ENCODE results near the gene ASTN1.

Gene ASTN1

DNA sequence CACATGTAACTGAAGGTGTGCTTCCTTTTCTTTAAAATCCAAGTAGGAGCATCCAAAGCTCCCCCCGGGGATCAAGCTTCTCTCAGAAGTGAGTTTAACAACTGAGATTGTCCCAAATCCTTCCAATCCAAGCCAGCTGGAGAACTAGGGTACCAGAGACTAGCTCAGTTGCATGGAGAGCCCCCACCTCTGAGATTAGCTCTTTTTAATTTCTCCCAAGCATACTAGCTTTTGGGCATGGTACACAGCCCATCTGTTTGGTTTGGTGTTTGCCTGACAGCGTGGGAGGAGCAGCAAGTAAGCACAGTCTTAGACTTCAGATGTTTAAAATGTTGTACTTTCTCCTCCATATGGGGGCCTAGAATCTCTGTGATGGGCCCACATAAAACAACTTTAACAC, 142.8 kb downstream of the ASTN1 start:
- Histone ChIP-seq H3K27me3 (ENCODE audit: control insufficient read depth, insufficient read depth, low read length) (no peaks in the 10 kb centered on the region), H3K27ac (ENCODE audit: low read length) (no peak overlapping the region), H3K9me3 (ENCODE audit: control insufficient read depth, low read depth, low read length) (no peaks in the 10 kb centered on the region), H3K4me3 (ENCODE audit: low read length) (no peak overlapping the region), H3K9ac (ENCODE audit: low read length) (no peak overlapping the region), H3K4me1 (ENCODE audit: control insufficient read depth, low read depth, low read length) (no peaks in the 10 kb centered on the region), H3K36me3 (ENCODE audit: control insufficient read depth, low read depth, low read length) (no peaks in the 10 kb centered on the region)

DNA sequence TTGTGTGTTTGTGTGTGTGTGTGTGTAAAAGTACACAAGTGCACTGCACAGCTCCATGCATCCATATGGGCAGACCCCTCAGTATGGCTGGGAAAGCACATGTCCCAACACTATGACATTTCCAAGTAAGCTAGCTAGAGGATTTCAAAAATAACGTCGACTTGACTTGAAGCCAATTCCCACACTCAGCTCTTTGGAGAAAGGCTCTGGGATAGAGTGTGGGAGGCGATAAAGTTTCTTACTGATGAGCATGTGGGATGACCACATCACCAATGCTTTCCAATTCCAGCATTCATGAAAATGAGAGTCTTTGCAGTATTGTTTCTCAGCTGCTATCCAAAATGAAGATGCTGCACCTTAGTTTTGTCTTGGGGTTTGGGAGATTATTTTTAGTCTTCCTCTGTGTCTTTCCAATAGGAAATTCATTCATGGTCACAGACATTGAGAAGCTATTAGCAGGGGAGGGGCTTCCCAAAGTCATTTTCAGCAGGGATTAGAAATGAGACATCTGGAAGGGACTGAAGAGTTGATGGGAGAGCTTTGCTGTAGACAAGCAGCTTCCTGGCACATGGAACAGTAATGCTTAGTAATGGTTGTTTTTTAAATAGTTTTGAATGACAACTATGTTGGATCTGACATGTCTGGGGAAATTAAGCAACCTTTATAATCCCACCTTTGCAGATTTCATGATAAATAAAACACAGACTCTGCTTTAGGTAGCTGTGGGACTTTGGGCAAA, 143.5 kb downstream of the ASTN1 start:
- no peaks in the 10 kb centered on the region for H3K4me1 ChIP-seq (ENCODE audit: control insufficient read depth, low read depth, low read length)
- H3K9ac ChIP-seq (ENCODE audit: low read length) = no peak overlapping the region
- H3K9me3 ChIP-seq (ENCODE audit: control insufficient read depth, low read depth, low read length) = no peaks in the 10 kb centered on the region
- H3K4me3 ChIP-seq (ENCODE audit: low read length) = no peak overlapping the region
- no peaks in the 10 kb centered on the region for H3K36me3 ChIP-seq (ENCODE audit: control insufficient read depth, low read depth, low read length)
- no peak overlapping the region for H3K27ac ChIP-seq (ENCODE audit: low read length)
- no peaks in the 10 kb centered on the region for H3K27me3 ChIP-seq (ENCODE audit: control insufficient read depth, insufficient read depth, low read length)

DNA sequence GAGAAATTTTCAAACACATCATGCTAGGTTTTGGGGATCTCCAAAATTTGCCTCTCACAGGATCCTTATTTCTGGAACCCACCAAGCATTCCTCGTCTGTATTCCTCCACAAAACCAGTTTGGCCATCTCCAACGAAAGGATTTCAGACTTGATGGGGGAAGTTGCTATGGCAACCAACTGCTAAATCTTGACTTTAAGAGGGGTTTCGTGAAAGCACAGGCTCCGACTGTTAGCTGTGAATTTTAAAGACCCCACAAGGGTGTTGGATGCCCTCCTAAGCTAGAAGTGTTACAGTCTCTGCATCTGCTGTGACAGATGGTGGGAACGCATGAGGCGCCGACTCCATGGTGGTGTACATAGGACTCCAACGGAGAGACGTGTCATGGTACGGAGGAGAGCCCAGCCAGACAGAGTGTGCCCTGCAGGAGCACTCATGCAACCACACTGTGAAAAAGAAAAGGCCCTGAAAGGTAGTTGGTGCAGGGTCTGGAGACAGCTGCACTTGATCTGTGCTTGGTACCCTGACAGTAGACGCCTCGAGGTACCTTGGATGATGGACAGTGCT, 147.1 kb downstream of the ASTN1 start:
- H3K4me1 ChIP-seq (ENCODE audit: control insufficient read depth, low read depth, low read length) = no peaks in the 10 kb centered on the region
- no peak overlapping the region for H3K4me3 ChIP-seq (ENCODE audit: low read length)
- H3K36me3 ChIP-seq (ENCODE audit: control insufficient read depth, low read depth, low read length) = no peaks in the 10 kb centered on the region
- H3K27me3 ChIP-seq (ENCODE audit: control insufficient read depth, insufficient read depth, low read length) = no peaks in the 10 kb centered on the region
- H3K9me3 ChIP-seq (ENCODE audit: control insufficient read depth, low read depth, low read length) = no peaks in the 10 kb centered on the region
- H3K27ac ChIP-seq (ENCODE audit: low read length) = no peak overlapping the region
- no peak overlapping the region for H3K9ac ChIP-seq (ENCODE audit: low read length)

DNA sequence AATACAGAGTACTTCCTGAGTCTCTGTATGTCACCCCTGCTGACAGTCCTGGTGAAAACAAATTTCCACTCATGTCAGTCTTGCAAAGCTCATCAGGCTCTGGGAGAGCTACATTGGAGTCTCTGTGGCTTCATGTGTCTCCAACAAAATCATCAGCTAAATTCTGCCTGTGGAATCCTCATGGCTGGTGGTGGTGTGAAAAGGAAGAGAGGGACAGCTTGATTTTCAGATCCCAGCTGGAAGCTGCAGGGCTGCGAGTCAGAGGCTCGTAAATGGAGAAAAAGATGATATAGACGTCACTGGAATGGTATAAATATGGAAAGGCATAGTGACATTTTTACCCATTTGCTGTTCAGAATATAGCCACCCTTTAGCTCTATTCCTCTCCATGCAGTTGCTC, 150.2 kb downstream of the ASTN1 start:
- no peaks in the 10 kb centered on the region for H3K36me3 ChIP-seq (ENCODE audit: control insufficient read depth, low read depth, low read length)
- H3K27ac ChIP-seq (ENCODE audit: low read length) = no peak overlapping the region
- no peaks in the 10 kb centered on the region for H3K27me3 ChIP-seq (ENCODE audit: control insufficient read depth, insufficient read depth, low read length)
- H3K4me3 ChIP-seq (ENCODE audit: low read length) = no peak overlapping the region
- H3K9ac ChIP-seq (ENCODE audit: low read length) = no peak overlapping the region
- H3K4me1 ChIP-seq (ENCODE audit: control insufficient read depth, low read depth, low read length) = no peaks in the 10 kb centered on the region
- H3K9me3 ChIP-seq (ENCODE audit: control insufficient read depth, low read depth, low read length) = no peaks in the 10 kb centered on the region

DNA sequence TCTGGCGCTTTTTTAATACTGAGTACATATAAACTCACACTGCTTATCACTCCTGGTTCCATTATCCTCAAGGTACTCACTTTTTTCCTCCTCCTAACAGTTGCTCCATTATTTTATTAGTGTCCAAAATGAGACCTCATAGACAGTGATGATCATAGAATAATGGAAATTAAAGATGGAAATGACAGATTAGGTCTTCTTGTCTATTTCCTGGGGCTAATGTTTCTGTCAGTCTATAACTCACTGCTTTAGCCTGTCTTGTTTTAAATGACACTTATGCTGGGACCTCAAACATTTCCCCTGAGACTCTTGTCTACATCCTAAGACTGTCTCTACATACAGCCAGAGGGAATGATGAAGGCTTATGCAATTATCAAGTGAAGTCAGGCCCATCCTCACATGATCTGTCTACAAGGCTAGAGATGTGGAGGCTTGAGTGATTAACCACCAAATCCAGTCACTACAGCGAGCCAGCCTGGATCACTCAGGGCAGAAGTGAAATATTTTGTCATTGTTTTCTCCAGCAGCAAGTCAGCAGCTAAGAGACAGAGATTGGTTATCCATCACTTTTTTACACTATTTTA, 152.1 kb downstream of the ASTN1 start:
- no peak overlapping the region for H3K4me3 ChIP-seq (ENCODE audit: low read length)
- no peaks in the 10 kb centered on the region for H3K4me1 ChIP-seq (ENCODE audit: control insufficient read depth, low read depth, low read length)
- no peak overlapping the region for H3K27ac ChIP-seq (ENCODE audit: low read length)
- H3K9me3 ChIP-seq (ENCODE audit: control insufficient read depth, low read depth, low read length) = no peaks in the 10 kb centered on the region
- H3K27me3 ChIP-seq (ENCODE audit: control insufficient read depth, insufficient read depth, low read length) = no peaks in the 10 kb centered on the region
- no peak overlapping the region for H3K9ac ChIP-seq (ENCODE audit: low read length)
- no peaks in the 10 kb centered on the region for H3K36me3 ChIP-seq (ENCODE audit: control insufficient read depth, low read depth, low read length)

DNA sequence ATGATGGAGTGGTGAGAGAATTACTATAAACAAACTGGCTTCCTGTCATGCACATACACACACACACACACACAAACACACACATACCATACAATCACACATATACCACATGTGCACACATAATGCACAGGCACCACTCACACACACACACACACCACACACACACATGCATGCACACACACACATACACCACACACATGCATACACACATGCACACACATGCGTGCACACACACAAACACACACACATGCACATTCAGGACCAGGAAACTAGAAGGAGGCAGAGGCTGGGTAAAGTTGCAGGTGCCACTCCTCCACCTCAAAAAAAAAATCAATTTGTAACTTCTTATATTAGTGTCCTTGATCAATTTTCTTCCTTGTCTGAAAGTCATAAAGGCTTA, 153.0 kb downstream of the ASTN1 start:
- Histone ChIP-seq H3K27me3 (ENCODE audit: control insufficient read depth, insufficient read depth, low read length) (no peaks in the 10 kb centered on the region), H3K36me3 (ENCODE audit: control insufficient read depth, low read depth, low read length) (no peaks in the 10 kb centered on the region), H3K9me3 (ENCODE audit: control insufficient read depth, low read depth, low read length) (no peaks in the 10 kb centered on the region), H3K4me3 (ENCODE audit: low read length) (no peak overlapping the region), H3K4me1 (ENCODE audit: control insufficient read depth, low read depth, low read length) (no peaks in the 10 kb centered on the region), H3K9ac (ENCODE audit: low read length) (no peak overlapping the region), H3K27ac (ENCODE audit: low read length) (no peak overlapping the region)

DNA sequence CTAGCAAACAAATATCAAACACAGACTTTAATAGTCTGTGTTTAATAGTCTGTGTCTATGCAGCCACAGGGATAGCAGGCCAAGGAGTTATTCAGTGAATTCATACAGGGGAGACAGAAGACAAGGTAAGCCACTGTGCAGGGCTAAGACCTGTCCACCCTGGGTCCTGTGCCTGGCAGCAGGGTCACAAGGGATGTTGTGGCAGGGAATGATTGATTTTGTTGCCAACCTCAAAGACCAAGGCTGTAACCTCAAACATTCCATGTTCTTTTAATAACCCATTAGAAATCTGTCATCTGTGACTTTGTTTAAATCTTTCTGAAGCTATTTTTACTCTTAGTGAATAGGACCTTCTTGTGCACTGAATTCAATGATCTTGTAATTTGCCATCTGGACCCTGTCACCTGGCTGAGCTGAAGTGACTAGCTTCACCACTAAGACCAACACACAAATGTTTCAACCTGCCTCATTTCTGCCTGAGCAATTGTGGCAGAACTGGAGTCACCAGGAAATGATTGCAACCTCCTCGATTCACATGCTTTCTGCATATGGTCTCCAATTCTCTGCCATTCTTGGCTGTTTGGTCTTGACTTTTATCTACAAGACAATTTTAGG, 154.2 kb downstream of the ASTN1 start:
- H3K4me3 ChIP-seq (ENCODE audit: low read length) = no peak overlapping the region
- H3K36me3 ChIP-seq (ENCODE audit: control insufficient read depth, low read depth, low read length) = no peaks in the 10 kb centered on the region
- no peaks in the 10 kb centered on the region for H3K4me1 ChIP-seq (ENCODE audit: control insufficient read depth, low read depth, low read length)
- no peak overlapping the region for H3K9ac ChIP-seq (ENCODE audit: low read length)
- no peaks in the 10 kb centered on the region for H3K9me3 ChIP-seq (ENCODE audit: control insufficient read depth, low read depth, low read length)
- H3K27me3 ChIP-seq (ENCODE audit: control insufficient read depth, insufficient read depth, low read length) = no peaks in the 10 kb centered on the region
- H3K27ac ChIP-seq (ENCODE audit: low read length) = no peak overlapping the region

DNA sequence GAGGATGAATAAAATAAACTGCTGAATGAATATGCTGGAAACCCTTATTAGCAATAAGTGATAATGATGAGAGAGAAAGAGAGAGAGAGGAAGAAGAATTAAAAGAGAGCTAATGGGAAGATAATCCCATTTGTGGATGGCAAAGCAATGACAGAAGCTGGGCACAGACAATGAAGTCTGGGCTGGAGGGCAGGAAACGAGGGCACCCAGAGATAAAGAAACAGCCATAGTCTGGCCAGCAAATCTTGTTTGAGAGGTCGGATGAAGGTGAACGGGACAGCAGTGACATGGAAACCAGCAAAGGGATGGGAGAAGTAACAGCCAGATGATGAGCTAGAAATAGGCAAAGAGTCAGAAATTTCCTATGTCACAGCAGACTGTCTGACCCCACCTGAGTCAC, 155.9 kb downstream of the ASTN1 start:
- no peak overlapping the region for H3K27ac ChIP-seq (ENCODE audit: low read length)
- H3K27me3 ChIP-seq (ENCODE audit: control insufficient read depth, insufficient read depth, low read length) = no peaks in the 10 kb centered on the region
- H3K9ac ChIP-seq (ENCODE audit: low read length) = no peak overlapping the region
- H3K4me1 ChIP-seq (ENCODE audit: control insufficient read depth, low read depth, low read length) = no peaks in the 10 kb centered on the region
- no peak overlapping the region for H3K4me3 ChIP-seq (ENCODE audit: low read length)
- H3K9me3 ChIP-seq (ENCODE audit: control insufficient read depth, low read depth, low read length) = no peaks in the 10 kb centered on the region
- H3K36me3 ChIP-seq (ENCODE audit: control insufficient read depth, low read depth, low read length) = no peaks in the 10 kb centered on the region

DNA sequence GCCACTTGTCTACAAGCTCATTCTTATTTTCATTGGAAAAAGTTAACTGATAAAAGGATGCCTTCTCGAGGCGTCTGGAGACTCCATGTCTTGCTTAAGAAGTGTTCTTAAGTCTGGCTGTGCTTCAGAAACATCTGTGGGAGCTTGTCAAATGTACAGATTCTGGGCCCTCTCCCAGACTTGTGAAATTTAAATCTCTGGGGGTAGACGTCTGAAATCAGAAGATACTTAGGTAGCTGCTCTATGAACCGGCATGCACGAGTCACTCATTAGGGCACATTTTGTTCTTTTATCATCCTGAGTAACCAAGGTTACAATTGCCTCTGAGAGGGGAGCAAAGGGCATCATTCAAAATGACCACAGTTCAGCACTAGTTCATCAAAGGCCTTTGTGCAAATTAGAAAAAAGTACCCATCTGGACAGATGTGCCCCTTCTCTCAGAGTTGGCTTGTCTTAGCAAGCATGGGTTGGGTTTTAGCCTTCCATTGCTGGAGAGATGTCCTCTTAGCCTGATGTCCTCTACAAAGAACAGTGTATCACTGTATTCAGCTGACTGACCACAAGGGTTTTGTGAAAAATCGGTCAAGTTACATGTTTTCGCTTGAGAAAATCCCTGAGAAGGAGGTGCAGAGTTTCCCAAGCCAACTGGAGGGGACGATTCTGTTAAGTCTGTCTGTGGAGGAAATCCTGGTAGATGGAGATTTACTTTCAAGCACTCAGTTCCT, 156.9 kb downstream of the ASTN1 start:
- H3K9ac ChIP-seq (ENCODE audit: low read length) = no peak overlapping the region
- H3K27ac ChIP-seq (ENCODE audit: low read length) = no peak overlapping the region
- H3K27me3 ChIP-seq (ENCODE audit: control insufficient read depth, insufficient read depth, low read length) = no peaks in the 10 kb centered on the region
- H3K4me1 ChIP-seq (ENCODE audit: control insufficient read depth, low read depth, low read length) = no peaks in the 10 kb centered on the region
- no peaks in the 10 kb centered on the region for H3K9me3 ChIP-seq (ENCODE audit: control insufficient read depth, low read depth, low read length)
- H3K4me3 ChIP-seq (ENCODE audit: low read length) = no peak overlapping the region
- H3K36me3 ChIP-seq (ENCODE audit: control insufficient read depth, low read depth, low read length) = no peaks in the 10 kb centered on the region

DNA sequence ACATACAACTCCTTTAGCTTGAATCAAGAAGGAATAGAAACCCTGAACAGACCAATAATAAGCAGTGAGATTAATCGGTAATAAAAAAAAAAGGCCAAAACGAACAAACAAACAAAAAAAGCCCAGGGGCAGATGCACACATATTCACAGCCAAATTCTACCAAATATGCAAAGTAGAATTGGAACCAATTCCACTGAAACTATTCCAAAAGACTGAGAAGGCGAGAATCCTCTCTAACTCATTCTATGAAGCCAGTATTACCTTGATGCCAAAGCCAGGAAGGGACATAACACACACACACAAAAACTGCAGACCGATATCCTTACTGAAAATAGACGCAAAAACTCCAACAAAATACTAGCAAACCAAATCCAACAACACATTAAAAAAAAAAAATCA, 161.6 kb downstream of the ASTN1 start:
- Histone ChIP-seq H3K4me1 (ENCODE audit: control insufficient read depth, low read depth, low read length) (no peaks in the 10 kb centered on the region), H3K4me3 (ENCODE audit: low read length) (no peak overlapping the region), H3K36me3 (ENCODE audit: control insufficient read depth, low read depth, low read length) (no peaks in the 10 kb centered on the region), H3K9ac (ENCODE audit: low read length) (no peak overlapping the region), H3K27ac (ENCODE audit: low read length) (no peak overlapping the region), H3K27me3 (ENCODE audit: control insufficient read depth, insufficient read depth, low read length) (no peaks in the 10 kb centered on the region), H3K9me3 (ENCODE audit: control insufficient read depth, low read depth, low read length) (no peaks in the 10 kb centered on the region)

DNA sequence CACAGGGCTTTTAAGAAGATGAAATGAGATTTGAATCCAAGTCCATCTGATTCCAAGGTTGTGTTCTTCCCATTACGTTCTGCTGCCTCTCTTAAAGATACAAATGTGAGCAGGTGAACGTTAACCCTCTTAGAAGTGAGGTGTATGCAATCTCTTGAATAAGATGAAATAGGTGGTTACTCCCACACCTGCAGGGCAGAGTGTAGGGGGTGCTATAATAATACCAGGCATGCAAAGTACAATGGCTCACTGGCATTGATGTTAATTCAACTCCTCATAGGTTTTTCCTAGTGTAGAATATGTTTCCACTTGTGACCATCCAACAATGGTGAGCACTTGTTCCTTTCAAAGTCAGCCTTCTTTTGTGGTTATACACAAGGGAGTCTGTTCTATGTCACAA, 163.0 kb downstream of the ASTN1 start:
- no peaks in the 10 kb centered on the region for H3K36me3 ChIP-seq (ENCODE audit: control insufficient read depth, low read depth, low read length)
- no peak overlapping the region for H3K9ac ChIP-seq (ENCODE audit: low read length)
- no peaks in the 10 kb centered on the region for H3K9me3 ChIP-seq (ENCODE audit: control insufficient read depth, low read depth, low read length)
- no peak overlapping the region for H3K4me3 ChIP-seq (ENCODE audit: low read length)
- peaks cover 7% of the 10 kb centered on the region for H3K4me1 ChIP-seq (ENCODE audit: control insufficient read depth, low read depth, low read length)
- H3K27ac ChIP-seq (ENCODE audit: low read length) = no peak overlapping the region
- H3K27me3 ChIP-seq (ENCODE audit: control insufficient read depth, insufficient read depth, low read length) = no peaks in the 10 kb centered on the region
